ENCODE measurements around the gene MTA1.

MTA1 gene

DNA sequence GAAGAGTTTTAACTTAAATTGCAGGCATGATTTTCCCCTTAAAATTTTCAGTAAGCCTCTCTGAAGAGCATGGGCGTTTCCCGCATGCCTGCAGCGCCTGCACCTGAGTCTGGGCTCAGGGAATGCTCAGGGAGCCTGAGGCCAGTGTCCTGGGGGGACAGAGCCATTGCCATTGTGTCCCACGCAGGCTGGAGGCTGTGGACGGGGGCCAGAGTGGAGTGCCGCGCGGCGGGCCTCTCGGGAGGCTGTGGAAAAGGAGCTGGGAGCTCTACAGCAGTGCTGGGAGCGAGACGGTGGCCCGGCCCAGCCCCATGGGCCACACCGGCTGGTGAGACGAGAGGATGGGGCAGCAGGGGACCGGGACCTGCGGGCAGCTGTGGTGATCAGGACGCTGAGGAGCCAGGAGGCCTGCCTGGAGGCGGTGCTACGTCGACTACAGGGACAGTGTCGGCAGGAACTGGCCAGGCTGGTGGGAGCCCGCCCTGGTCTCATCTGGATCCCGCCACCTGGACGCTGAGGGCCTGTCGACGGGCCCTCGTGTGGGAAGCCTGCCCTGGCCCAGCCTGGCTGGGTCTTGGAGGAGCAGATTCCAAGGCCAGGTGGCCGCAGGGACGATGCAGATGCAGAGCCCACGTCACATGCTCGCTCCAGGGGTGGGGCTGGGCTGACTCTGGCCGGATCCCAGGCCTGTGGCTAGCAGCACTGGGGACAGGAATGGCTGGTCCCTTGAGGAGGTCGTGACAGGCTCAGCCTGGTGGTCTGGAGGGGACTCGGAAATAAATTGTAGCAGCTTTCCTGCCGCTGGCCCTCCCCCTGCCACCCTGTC, 79.0 kb downstream of the MTA1 start:
- no peak for DNase-seq (ENCODE audit: low read depth)

DNA sequence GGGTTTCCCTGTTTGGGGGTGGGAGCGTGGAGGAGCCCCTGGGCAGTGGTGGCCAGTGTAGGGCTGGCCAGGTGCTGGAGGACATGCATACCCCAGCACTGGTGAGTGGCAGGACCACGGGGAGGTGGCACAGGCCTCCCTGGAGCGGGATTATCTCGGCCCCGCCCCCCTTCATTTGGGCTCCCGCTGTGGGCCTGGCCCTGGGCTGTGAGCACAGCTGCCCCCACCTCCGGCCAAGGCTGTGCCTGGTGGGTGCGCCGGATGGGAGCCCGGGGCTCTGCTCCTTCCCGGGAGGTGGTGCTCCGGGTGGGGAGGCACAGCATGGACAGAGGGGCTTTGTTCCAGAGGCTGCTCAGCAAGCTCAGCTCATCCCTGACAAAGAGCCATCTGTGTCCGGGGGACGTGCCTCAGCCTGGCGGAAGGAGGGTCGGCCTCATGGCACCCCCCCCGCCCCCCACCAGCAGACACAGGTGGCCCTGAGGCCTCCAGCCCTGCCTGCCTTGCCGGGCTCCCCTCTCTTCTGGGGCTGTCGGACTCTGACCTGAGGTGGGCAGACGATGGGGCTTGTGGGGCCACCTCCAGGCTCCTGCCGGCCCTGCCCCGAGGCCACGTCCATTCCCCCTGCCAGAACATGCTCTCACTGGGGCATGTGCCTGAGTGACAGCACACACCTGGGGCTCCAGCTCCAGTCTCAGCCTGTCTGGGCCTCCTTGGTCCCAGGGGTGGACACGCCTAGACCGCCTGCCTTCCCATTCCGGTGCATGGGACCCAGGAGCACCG, 79.8 kb downstream of the MTA1 start:
- no peak for DNase-seq (ENCODE audit: low read depth)

DNA sequence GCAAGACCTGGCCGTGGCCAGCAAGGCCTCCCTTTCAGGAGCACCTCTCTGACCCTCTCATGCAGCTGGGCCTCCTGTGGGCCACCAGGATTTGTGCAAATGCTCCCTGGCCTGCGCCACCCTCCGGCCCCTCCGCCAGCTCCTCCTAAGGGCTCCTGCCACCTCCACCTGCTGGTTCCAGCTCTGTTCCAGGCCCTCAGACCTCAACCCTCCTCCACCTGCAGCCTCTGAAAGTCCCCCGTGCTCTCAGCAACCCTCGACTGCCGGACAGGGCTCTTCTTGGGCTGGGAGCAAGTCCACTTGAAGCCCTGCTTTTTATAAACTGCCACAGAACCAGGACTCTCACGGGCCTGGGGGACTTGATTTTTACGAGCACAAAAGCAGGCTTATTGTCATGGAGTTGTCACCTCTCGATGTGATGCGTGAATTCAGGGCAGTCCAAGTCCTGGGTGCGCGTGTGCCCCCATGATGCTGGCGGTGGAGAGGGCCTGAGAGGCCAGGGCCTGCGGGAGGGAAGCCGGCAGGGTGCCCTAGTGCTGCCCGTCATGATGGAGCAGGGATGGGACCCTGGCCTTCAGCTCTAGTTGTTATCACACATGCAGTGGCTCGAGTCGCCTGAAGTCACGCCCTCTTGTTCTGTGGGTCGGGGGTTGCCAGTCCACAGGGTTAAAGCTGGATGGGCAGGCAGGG, 80.6 kb downstream of the MTA1 start:
- no peak for DNase-seq (ENCODE audit: low read depth)

DNA sequence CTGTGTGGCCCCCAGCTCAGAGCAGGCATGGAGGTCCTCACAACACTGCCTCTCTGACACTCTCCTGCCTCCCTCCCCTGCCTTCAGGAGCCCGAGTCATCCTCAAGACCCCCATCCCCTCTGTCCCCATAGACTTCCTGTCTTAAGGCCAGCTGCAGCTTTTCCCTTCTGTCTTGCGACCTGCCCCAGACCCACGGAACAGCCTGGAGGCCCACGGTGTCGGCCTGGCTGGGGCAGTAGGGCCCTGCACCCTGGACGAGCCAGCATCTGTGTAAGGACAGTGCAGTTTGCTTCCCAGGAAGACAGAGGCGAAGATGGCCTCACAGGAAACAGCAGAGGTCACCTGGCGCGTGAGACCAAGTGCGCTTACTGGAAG, 81.1 kb downstream of the MTA1 start:
- no peak for DNase-seq (ENCODE audit: low read depth)

DNA sequence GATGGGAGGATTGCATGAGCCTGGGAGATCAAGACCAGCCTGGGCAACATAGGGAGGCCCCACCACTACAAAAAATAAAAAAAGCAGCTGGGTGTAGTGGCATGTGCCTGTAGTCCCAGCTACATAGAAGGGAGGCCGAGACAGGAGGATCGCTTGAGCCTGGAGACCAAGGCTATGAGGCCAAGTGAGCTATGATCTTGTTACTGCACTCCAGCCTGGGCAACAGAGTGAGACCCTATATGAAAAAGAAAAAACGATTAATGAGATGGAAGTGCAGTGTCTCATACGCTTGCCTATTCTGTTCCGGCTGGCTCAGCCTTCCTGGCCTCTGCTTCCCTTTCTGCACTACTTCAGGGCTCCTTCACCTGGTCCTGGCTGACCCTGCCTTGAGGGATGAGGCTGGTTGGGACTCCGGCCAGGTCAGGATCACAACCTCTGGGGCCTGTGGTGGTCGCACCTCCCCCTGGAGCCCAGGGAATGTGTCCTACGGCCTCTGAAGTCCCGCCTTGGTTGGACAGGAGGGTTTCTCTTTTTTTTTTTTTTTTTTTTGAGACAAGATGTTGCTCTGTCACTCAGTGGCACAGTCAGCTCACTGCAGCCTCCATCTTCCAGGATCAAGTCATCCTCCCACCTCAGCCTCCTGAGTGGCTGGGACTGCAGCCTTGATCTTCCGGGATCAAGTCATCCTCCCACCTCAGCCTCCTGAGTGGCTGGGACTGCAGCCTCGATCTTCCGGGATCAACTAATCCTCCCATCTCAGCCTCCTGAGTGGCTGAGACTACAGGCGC, 82.1 kb downstream of the MTA1 start:
- no peak for DNase-seq (ENCODE audit: low read depth)

DNA sequence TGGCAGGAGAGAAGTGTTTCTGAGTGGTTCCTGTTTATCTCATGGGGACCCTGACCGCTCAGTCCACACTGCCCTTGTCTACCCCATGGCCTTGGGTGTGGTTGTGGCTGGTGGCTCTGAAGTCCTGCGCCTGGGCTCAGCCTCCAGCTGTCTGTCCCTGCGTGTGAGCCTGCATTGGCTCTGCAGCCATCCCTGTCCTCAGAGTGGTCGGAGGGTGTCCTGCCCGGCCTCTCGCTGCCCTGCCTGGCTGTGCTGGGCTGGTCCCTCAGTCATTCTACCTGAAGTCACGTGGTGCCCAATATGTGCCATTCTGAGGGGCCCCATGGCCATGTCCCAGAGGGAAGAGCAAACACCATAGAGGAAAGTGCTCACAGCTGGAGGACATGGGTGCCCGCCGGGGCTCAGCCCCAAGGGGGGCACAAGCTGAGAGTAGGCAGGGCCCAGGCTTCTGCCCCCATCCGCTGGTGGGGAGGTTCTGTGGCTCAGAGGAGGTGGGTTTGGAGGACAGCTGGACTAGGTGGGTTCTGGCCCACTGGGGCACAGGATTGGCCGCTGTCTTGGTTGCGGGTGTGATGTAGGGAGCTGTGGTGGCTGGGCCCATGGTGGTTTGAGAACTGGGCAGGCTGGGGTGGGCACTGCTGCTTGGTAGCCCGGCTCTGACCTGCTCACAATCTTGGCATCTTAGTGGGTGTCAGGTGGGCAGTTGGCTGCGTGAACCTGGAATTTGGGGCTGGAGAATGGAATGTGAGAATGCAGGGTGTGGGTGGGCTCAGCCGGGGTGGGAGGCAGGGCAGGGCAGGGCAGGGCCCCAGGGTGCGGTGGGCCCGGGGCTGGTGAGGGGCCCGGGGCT, 83.0 kb downstream of the MTA1 start:
- DNase-seq (ENCODE audit: low read depth) = no peak

DNA sequence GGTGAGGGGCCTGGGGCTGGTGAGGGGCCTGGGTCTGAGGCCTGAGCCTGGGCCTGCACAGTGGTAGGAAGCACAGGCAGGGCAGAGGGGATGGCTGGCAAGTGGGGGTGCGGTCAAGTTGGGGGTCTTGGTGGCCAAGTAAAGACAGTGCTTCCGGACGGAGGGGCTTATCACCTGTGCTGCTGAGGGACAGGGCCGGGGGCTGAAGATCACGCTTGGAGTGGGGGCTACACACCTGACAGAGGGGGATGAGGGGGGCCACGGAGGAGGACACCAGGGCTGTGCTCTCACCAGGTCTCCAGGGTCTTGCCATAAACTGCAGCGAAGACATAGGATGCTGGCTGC, 83.6 kb downstream of the MTA1 start:
- DNase-seq (ENCODE audit: low read depth) = no peak

DNA sequence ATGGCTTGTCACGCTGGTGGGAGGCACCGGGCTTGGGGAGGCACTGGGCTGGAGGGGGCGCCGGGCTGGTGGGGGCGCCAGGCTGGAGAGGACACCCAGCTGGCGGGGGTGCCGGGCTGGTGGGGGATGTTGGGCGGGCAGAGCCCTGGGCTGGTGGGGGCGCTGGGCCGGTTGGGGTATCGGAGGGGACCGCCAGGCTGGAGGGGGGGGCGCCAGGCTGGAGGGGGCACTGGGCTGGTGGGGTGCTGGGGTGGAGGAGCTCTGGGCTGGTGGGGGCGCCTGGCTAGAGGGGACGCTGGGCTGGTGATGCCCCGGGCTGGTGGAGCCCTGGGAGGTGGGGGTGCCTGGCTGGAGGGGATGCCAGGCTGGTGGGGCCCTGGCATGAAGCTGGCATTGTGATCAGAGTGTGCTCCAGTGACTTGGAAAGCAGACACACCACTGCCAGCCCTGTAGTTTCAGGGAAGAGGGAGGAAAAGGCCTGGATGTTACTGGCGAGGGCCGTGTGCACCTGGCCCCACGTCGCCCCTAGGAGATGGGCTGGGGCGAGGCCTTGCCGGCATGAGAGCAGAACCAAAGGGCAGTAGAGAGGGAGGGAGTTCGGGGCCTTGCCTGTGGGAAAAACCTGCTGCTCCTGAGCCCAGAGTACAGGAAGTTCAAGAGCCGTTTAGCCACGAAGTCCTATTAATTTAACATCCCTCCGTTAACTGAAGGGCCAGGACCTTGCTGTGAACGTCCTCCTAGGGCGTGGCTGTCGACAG, 84.5 kb downstream of the MTA1 start:
- DNase-seq (ENCODE audit: low read depth) = no peak

DNA sequence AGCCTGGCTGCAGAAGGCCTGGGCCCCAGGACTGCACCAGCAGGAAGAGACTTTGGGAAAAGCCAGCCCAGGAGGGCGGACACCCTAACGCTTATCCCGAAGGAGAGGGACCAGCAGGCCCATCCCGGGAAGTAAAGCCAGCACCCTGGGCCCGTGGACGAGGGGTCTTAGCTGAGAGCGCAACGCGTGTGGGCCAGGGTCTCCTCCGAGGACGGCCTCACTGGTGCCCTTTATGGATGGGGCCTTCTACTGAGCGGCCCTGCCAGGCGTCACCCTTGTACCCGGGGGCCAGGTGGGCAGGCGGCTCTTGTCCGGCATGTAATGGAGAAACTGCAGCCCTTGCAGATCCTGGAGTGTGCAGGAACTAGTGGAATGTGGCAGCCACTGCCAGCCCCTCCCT, 85.5 kb downstream of the MTA1 start:
- DNase-seq (ENCODE audit: low read depth) = no peak

DNA sequence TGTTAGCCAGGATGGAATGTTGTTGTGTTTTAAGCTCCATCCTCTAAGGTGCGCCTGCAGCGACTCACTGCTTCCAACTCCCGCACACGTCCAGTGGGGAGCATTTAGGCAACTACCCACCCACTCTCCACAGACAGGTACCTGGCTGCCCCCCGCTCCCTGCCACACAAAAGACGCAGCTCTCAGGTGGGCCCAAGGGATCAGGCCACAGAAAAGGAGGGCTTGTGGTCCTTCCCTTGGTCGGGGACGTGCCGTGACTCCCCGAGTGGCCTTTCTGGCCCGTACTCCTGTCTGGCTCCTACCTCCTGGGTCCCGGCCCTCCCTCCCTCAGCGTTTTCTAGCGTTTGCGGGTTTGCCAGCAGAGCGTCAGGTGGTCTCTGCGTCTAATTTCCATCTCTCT, 87.6 kb downstream of the MTA1 start:
- no peak for DNase-seq (ENCODE audit: low read depth)

DNA sequence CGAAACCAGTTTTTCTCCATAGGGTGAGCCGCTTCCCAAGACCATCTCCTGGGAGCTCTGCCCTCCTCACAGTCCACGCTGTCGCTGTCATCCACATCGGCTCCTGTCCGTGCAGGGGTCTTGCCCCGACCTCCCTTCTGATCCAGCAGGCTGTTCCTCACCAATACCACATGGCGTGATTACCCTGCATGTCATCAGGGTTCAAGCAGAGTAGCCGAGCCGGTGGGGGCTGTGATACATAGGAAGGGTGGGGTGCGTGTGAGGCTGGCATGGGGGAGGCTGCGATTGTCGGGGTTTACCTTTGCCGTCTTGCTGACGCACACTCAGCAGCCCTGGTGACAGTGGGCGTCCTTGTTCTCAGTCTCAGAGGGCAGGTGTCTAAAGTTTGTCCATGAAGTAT, 88.4 kb downstream of the MTA1 start:
- no peak for DNase-seq (ENCODE audit: low read depth)

DNA sequence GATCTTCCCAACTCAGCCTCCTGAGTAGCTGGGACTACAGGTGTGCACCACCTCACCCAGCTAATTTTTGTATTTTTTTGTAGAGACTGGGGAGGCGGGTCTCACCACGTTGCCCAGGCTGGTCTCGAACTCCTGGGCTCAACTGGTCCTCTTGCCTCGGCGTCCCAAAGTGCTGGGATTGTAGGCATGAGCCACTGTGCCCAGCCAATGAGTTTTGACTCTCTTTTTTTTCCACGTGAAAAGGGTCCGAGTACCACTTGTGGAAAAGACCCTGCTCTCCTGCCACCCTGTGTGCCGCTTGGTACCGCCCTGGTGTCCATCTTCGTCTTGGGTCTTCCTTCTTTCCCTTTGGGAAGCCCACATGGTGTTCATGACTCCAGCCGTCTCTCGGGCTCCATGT, 89.0 kb downstream of the MTA1 start:
- DNase-seq (ENCODE audit: low read depth) = no peak

DNA sequence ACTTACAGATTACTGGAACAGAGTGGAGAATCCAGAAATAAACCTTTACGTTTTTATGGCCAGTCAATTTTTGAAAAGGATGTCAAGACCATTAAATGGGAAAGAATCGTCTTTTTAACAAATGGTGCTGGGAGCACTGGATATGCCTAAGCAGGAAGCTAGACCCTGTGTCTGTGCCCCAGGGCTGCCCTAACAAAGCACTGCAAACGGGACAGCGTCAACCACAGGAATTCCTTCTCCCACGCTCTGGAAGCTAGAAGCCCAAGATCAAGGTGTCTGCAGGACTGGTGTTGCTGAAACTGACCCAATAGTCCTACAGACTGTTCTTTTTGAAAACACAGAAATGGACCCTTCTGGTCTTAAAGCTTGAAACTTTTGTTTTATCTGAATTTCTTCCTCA, 97.5 kb downstream of the MTA1 start:
- DNase-seq (ENCODE audit: low read depth) = no peak

DNA sequence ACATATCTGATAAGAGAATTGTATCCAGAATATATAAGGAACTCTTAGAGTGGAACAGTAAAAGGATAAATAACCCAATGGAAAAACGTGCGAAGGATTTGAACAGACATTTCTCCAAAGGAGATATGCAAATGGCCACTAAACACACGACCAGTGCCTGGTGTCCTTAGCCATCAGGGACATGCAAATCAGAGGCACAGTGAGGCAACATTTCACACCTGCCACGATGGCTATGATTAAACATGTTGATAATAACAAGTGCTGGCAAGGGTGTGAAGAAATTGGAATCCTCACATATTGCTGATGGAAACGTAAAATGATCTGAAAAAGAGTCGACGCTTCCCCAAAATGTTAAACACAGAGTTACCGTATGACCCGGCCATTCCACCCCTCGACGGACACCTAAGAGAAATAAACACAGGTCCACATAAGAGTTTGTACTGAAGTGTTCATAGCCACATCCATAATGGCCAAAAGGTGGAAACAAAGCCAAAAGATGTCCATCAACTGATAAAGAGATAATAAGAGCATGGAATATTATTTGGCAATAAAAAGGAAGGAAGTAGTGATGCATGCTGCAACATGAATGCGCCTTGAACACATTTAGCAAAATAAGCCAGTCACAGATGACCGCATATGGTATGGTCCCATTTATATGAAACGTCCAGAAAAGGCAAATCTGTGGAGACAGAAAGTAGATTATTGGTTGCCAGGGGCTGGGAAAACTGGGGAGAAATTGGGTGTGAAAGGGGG, 100.5 kb downstream of the MTA1 start:
- no peak for DNase-seq (ENCODE audit: low read depth)

Measured in amniotic epithelial cell (primary cell).